ENCODE data around the gene BRD9.
"Not testable (repeated sequence)": the region's sequence is repeated elsewhere in the genome, so short reads cannot be mapped to it uniquely, and the experiment has no call there.

Gene BRD9

GRCh38 chr5:933251-933861, 40.8 kb upstream of the BRD9 start:
- TF ChIP-seq CTCF (IDR thresholded peaks at IDR 0.05; ENCODE audit: borderline replicate concordance, insufficient read depth, low read depth, low read length): no peak
- no peak overlapping the region for H3K4me3 ChIP-seq (ENCODE audit: low read depth, low read length)

- TF ChIP-seq CTCF (IDR thresholded peaks at IDR 0.05; ENCODE audit: borderline replicate concordance, insufficient read depth, low read depth, low read length): no peak
Observed at GRCh38 chr5:932628-933250, 40.1 kb upstream of the BRD9 start.

GRCh38 chr5:932151-932627, 39.6 kb upstream of the BRD9 start:
- TF ChIP-seq CTCF (IDR thresholded peaks at IDR 0.05; ENCODE audit: borderline replicate concordance, insufficient read depth, low read depth, low read length): no peak
- H3K4me3 ChIP-seq (ENCODE audit: low read depth, low read length): no peak overlapping the region

More at GRCh38 chr5:932628-933250, 40.1 kb upstream of the BRD9 start:
- no peak overlapping the region for H3K4me3 ChIP-seq (ENCODE audit: low read depth, low read length)

GRCh38 chr5:931570-932145, 39.1 kb upstream of the BRD9 start:
- no peak overlapping the region for H3K4me3 ChIP-seq (ENCODE audit: low read depth, low read length)
- TF ChIP-seq CTCF (IDR thresholded peaks at IDR 0.05; ENCODE audit: borderline replicate concordance, insufficient read depth, low read depth, low read length): no peak

GRCh38 chr5:930866-931265, 38.3 kb upstream of the BRD9 start:
- no peak for TF ChIP-seq CTCF (IDR thresholded peaks at IDR 0.05; ENCODE audit: borderline replicate concordance, insufficient read depth, low read depth, low read length)
- H3K4me3 ChIP-seq (ENCODE audit: low read depth, low read length): no peak overlapping the region

GRCh38 chr5:929596-929995, 37.0 kb upstream of the BRD9 start:
- H3K4me3 ChIP-seq (ENCODE audit: low read depth, low read length): no peak overlapping the region
- TF ChIP-seq CTCF (IDR thresholded peaks at IDR 0.05; ENCODE audit: borderline replicate concordance, insufficient read depth, low read depth, low read length): no peak

- H3K4me3 ChIP-seq (ENCODE audit: low read depth, low read length): not testable (repeated sequence)
Observed at GRCh38 chr5:929182-929581, 36.6 kb upstream of the BRD9 start.

Measured in GM12875 (cell line).